AG09309 (cell line): ENCODE measurements around the gene VPREB3.
"Not testable (repeated sequence)": the region's sequence is repeated elsewhere in the genome, so short reads cannot be mapped to it uniquely, and the experiment has no call there.

Experiments
- DNase-seq: peaks from one replicate; pipeline ENCODE4 v3.0.0-alpha.2; 2010; ENCODE audit warnings: low read depth
- H3K4me3 ChIP-seq: 2 replicates; pipeline ENCODE4 v1.5.1; 2011; ENCODE audit warnings: mild to moderate bottlenecking, low read depth, low read length, moderate library complexity; ENCODE audit not compliant: control insufficient read depth
- TF ChIP-seq, protein P1 (sequence below): IDR thresholded peaks from 2 replicates; pipeline ENCODE4 v1.5.1; 2011; ENCODE audit warnings: mild to moderate bottlenecking, low read depth, low read length, inconsistent platforms; ENCODE audit not compliant: insufficient read depth, control insufficient read depth; ENCODE audit errors: missing control alignments

The VPREB3 gene

DNA sequence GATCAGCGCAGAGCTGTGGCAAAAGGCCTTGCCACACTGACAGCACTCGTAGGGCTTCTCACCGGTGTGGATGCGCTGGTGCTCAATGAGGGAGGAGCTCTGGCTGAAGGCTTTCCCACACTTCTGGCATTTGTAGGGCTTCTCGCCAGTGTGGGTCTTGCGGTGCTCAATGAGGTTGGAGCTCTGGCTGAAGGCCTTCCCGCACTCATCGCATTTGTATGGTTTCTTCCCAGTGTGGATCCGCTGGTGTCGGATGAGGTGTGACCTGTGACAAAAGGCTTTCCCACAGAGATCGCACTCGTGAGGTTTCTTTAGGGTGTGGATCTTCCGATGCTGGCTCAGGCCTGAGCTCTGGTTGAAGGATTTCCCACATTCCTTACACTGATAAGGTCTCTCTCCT lies 10.2 kb downstream of the VPREB3 start:
- DNase-seq = no peak

DNA sequence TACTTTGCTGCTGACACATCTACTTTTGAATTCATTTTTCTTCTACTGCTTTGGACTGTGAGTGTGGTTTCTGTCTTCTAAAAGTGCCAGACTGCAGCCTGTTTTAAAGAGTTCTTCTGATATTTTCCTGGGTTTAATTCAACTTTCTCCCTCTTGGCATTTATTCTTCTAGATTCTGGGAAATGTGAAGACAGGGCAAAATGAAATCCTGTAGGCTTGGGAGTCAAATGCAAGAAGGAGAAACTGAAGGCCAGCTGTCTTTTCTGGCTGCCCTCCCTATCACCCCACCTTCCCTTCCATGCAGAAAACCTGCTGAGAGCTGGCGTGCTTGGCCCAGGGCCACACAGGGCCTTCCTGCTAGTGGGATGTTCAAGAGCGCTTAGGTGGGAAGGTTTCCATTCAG lies 10.9 kb downstream of the VPREB3 start:
- DNase-seq = no peak
- no peak overlapping the region for H3K4me3 ChIP-seq
- TF ChIP-seq, protein P1, sequence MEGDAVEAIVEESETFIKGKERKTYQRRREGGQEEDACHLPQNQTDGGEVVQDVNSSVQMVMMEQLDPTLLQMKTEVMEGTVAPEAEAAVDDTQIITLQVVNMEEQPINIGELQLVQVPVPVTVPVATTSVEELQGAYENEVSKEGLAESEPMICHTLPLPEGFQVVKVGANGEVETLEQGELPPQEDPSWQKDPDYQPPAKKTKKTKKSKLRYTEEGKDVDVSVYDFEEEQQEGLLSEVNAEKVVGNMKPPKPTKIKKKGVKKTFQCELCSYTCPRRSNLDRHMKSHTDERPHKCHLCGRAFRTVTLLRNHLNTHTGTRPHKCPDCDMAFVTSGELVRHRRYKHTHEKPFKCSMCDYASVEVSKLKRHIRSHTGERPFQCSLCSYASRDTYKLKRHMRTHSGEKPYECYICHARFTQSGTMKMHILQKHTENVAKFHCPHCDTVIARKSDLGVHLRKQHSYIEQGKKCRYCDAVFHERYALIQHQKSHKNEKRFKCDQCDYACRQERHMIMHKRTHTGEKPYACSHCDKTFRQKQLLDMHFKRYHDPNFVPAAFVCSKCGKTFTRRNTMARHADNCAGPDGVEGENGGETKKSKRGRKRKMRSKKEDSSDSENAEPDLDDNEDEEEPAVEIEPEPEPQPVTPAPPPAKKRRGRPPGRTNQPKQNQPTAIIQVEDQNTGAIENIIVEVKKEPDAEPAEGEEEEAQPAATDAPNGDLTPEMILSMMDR = no peak

More for the DNA sequence above, 10.2 kb downstream of the VPREB3 start:
- H3K4me3 ChIP-seq = no peak overlapping the region
- TF ChIP-seq, protein P1 = no peak

DNA sequence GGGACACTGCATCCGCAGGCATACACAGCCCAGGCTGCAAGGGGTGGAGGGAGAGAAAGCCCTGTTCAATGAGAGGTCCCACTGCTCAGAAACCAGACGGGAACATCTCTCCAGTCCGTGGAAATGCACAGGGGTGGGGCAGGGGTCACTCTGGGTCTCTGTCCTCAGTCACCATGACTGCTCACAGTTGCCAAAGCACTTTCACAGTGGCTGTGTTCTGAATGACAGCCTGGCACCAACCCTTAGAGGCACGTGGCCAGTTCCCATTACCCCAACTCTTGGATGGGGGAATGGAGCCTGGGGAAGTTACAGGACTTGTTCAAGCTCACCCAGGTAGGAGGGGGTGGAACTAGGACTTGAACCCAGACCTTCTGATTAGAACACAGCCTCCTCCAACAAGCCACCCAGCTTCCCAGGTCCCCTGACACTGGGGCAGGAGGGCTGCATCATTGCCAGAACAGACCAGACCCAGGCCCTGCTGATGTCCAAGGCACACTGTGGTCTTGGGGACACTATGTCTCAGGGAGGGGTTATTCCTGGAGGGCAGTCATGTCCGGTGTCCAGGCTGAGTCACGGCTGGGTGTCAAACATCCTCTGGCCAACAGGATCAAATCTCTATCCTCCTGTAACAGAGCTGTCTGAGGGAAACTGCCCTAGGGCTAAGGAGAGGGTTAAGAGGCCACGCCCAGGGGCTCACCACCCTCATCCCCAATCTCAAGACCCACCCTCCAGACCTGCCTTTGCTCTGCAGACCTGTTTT lies 11.5 kb downstream of the VPREB3 start:
- no peak for DNase-seq
- no peak overlapping the region for H3K4me3 ChIP-seq
- TF ChIP-seq, protein P1 = no peak

DNA sequence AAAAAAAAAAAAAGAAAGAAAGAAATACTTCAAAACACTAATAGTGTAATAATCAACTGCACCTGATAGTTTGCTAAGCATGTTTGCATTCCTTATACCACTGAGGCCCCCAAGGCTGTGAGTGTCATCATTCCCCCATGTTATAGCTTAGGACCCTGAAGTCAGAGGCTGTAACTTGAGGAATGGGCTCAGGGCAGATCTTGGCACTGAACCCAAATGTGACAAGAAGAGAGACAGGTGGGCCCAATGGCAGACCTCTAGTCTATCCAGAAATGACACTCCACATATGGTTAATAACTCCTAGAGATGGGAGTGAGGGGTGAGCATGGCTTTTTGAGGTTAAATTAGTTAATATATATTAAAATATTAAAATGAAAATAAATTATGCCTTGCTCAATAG lies 16.5 kb downstream of the VPREB3 start:
- TF ChIP-seq, protein P1 = no peak
- no peak for DNase-seq
- no peak overlapping the region for H3K4me3 ChIP-seq

DNA sequence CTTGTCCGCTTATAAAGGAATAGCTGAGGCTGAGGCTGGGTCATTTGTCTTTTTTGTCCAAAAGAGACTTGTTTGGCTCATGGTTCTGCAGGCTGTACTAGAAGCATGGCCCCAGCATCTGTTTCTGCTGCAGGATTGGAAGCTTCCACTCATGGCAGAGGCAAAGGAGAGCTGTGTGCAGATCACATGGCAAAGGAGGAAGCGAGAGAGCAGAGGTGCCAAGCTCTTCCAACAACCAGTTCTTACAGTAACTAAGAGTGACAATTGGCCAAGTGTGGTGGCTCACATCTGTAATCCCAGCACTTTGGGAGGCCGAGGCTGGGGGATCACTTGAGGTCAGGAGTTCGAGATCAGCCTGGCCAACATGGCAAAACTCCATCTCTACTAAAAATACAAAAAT lies 26.1 kb downstream of the VPREB3 start:
- DNase-seq, H3K4me3 ChIP-seq: not testable (repeated sequence)

DNA sequence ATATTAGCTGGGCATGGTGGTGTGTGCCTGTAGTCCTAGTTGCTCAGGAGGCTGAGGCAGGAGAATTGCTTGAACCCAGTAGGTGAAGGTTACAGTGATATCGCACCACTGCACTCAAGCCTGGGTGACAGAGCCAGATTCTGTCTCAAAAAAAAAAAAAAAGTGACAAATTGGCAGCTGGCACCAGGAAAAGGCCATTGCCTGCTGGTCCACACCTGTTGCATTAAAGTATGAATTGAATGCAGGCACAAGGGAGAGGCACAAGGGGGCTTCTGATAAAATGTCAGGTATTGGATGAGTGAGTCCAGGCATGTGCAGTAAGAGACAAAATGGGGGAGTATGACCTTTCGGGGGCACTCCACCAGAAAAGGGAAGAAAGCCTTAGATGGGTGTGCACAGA lies 31.5 kb downstream of the VPREB3 start:
- no peak overlapping the region for H3K4me3 ChIP-seq
- TF ChIP-seq, protein P1 = no peak
- DNase-seq = no peak

DNA sequence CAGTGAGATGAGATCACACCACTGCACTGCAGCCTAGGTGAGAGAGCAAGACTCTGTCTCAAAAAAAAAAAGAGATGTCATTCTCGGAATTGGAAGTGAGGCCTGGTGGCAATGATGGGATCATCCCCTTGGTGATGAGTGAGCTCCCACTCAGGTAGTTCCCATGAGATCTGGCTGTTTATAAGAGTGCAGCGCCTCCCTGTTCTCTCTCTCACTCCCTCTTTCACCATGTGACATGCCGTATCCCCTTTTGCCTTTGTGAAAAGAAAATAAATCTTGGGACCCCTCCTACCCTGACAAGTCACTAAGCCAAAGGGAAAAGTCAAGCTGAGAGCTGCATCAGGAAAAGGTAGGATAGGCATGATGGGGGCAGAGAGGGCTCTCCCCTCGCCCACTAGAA lies 32.1 kb downstream of the VPREB3 start:
- TF ChIP-seq, protein P1 = no peak
- H3K4me3 ChIP-seq = no peak overlapping the region
- DNase-seq = no peak
